ENCODE results near the gene VGLL4.

VGLL4 gene

DNA sequence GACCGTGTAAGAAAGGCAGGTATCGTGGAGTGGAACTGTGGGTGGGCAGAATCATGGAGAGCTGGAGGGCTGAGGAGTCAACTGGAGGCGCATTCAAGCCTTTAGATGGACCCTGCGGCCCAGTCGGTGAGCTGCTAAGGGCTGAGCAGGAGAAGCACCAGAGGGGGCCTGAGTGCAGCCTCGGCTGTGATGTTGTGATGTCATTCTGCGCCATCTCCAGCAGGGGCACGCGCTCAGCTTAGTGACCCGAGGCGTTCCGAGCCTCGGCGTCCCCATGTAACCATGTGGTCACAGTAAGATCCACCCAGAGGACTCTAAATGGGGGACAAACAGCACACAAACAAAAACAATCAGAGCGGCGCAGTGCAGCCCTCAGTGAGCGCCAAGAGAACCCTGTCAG lies 76.8 kb downstream of the VGLL4 start:
- ATAC-seq = no peak
- no peak for TF ChIP-seq ZFP3 (CRISPR knock-in tag; IDR thresholded peaks at IDR 0.05)
- TF ChIP-seq TCF4 (CRISPR knock-in tag; IDR thresholded peaks at IDR 0.05; ENCODE audit: borderline replicate concordance) = no peak
- no peak for TF ChIP-seq ZNF565 (CRISPR knock-in tag; conservative IDR thresholded peaks at IDR 0.05; ENCODE audit: low read depth)
- no peak for TF ChIP-seq OSR1 (CRISPR knock-in tag; IDR thresholded peaks at IDR 0.05)
- no peak for TF ChIP-seq GLIS3 (CRISPR knock-in tag; IDR thresholded peaks at IDR 0.05)
- TF ChIP-seq, protein P1, sequence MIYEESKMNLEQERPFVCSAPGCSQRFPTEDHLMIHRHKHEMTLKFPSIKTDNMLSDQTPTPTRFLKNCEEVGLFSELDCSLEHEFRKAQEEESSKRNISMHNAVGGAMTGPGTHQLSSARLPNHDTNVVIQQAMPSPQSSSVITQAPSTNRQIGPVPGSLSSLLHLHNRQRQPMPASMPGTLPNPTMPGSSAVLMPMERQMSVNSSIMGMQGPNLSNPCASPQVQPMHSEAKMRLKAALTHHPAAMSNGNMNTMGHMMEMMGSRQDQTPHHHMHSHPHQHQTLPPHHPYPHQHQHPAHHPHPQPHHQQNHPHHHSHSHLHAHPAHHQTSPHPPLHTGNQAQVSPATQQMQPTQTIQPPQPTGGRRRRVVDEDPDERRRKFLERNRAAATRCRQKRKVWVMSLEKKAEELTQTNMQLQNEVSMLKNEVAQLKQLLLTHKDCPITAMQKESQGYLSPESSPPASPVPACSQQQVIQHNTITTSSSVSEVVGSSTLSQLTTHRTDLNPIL (CRISPR knock-in tag; IDR thresholded peaks at IDR 0.05; ENCODE audit: low read depth) = no peak
- TF ChIP-seq, protein P2, sequence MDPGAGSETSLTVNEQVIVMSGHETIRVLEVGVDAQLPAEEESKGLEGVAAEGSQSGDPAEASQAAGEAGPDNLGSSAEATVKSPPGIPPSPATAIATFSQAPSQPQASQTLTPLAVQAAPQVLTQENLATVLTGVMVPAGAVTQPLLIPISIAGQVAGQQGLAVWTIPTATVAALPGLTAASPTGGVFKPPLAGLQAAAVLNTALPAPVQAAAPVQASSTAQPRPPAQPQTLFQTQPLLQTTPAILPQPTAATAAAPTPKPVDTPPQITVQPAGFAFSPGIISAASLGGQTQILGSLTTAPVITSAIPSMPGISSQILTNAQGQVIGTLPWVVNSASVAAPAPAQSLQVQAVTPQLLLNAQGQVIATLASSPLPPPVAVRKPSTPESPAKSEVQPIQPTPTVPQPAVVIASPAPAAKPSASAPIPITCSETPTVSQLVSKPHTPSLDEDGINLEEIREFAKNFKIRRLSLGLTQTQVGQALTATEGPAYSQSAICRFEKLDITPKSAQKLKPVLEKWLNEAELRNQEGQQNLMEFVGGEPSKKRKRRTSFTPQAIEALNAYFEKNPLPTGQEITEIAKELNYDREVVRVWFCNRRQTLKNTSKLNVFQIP (CRISPR knock-in tag; IDR thresholded peaks at IDR 0.05; ENCODE audit: borderline replicate concordance, low read depth) = no peak
- no peak for TF ChIP-seq RARB (CRISPR knock-in tag; IDR thresholded peaks at IDR 0.05)
- no peak for TF ChIP-seq ESRRG (CRISPR knock-in tag; IDR thresholded peaks at IDR 0.05)
- TF ChIP-seq, protein P3, sequence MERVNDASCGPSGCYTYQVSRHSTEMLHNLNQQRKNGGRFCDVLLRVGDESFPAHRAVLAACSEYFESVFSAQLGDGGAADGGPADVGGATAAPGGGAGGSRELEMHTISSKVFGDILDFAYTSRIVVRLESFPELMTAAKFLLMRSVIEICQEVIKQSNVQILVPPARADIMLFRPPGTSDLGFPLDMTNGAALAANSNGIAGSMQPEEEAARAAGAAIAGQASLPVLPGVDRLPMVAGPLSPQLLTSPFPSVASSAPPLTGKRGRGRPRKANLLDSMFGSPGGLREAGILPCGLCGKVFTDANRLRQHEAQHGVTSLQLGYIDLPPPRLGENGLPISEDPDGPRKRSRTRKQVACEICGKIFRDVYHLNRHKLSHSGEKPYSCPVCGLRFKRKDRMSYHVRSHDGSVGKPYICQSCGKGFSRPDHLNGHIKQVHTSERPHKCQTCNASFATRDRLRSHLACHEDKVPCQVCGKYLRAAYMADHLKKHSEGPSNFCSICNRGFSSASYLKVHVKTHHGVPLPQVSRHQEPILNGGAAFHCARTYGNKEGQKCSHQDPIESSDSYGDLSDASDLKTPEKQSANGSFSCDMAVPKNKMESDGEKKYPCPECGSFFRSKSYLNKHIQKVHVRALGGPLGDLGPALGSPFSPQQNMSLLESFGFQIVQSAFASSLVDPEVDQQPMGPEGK (CRISPR knock-in tag; IDR thresholded peaks at IDR 0.05; ENCODE audit: borderline replicate concordance) = no peak
- TF ChIP-seq ISL1 (CRISPR knock-in tag; IDR thresholded peaks at IDR 0.05) = no peak

DNA sequence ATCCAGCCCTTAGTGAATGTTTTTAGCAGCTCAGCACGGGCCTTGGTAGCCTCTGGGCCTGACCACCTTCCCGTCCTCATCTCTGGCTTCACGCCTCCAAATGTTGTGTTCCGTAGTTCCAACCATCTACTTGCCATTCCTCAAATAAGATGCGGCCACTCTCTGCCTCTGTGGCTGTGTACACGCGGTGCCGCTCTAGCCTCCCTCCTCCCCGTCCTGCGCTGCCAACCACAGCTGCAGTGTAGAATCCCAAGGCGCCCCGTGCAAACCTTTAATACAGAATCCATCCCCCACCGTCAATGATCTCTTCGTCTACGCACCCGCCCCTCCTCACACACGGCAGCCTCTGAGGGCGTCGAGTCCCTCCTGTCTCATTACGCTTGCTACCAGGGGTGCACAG lies 77.2 kb downstream of the VGLL4 start:
- no peak for ATAC-seq
- TF ChIP-seq ZNF565 (CRISPR knock-in tag; conservative IDR thresholded peaks at IDR 0.05; ENCODE audit: low read depth) (no peak), SNAI2 (CRISPR knock-in tag; IDR thresholded peaks at IDR 0.05) (no peak), TOX (CRISPR knock-in tag; IDR thresholded peaks at IDR 0.05; ENCODE audit: borderline replicate concordance) (no peak), ISL1 (CRISPR knock-in tag; IDR thresholded peaks at IDR 0.05) (no peak), ZNF8 (CRISPR knock-in tag; IDR thresholded peaks at IDR 0.05) (no peak), ZFP3 (CRISPR knock-in tag; IDR thresholded peaks at IDR 0.05) (no peak)
- TF ChIP-seq, protein P2 (CRISPR knock-in tag; IDR thresholded peaks at IDR 0.05; ENCODE audit: borderline replicate concordance, low read depth) = no peak
- TF ChIP-seq, protein P3 (CRISPR knock-in tag; IDR thresholded peaks at IDR 0.05; ENCODE audit: borderline replicate concordance) = no peak
- TF ChIP-seq, protein P4, sequence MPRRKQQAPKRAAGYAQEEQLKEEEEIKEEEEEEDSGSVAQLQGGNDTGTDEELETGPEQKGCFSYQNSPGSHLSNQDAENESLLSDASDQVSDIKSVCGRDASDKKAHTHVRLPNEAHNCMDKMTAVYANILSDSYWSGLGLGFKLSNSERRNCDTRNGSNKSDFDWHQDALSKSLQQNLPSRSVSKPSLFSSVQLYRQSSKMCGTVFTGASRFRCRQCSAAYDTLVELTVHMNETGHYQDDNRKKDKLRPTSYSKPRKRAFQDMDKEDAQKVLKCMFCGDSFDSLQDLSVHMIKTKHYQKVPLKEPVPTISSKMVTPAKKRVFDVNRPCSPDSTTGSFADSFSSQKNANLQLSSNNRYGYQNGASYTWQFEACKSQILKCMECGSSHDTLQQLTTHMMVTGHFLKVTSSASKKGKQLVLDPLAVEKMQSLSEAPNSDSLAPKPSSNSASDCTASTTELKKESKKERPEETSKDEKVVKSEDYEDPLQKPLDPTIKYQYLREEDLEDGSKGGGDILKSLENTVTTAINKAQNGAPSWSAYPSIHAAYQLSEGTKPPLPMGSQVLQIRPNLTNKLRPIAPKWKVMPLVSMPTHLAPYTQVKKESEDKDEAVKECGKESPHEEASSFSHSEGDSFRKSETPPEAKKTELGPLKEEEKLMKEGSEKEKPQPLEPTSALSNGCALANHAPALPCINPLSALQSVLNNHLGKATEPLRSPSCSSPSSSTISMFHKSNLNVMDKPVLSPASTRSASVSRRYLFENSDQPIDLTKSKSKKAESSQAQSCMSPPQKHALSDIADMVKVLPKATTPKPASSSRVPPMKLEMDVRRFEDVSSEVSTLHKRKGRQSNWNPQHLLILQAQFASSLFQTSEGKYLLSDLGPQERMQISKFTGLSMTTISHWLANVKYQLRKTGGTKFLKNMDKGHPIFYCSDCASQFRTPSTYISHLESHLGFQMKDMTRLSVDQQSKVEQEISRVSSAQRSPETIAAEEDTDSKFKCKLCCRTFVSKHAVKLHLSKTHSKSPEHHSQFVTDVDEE (CRISPR knock-in tag; IDR thresholded peaks at IDR 0.05) = no peak

DNA sequence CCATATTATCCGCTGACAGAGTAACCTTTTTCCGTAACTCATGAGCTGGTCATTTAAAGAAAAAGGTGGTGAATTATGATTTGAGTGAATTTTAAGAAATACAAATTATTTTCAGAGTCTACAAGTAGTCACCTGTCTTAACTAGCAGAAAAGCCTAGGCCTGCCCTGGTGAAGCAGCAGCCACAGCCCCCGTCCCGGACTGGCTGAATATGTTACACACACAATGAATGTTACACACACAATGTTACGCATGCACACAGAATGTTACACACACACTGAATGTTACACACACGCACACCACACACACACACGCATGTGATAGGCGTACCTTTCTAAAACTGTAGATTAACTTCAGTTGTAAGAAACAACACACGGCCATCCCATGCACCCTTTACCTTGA lies 77.8 kb downstream of the VGLL4 start:
- no peak for ATAC-seq
- TF ChIP-seq BACH2 (CRISPR knock-in tag; IDR thresholded peaks at IDR 0.05; ENCODE audit: borderline replicate concordance) (no peak), GLIS3 (CRISPR knock-in tag; IDR thresholded peaks at IDR 0.05) (no peak), TCF4 (CRISPR knock-in tag; IDR thresholded peaks at IDR 0.05; ENCODE audit: borderline replicate concordance) (no peak), ARNTL (CRISPR knock-in tag; IDR thresholded peaks at IDR 0.05; ENCODE audit: borderline replicate concordance, low read depth) (no peak), RARB (CRISPR knock-in tag; IDR thresholded peaks at IDR 0.05) (no peak)
- TF ChIP-seq, protein P1 (CRISPR knock-in tag; IDR thresholded peaks at IDR 0.05; ENCODE audit: low read depth) = no peak
- TF ChIP-seq, protein P5, sequence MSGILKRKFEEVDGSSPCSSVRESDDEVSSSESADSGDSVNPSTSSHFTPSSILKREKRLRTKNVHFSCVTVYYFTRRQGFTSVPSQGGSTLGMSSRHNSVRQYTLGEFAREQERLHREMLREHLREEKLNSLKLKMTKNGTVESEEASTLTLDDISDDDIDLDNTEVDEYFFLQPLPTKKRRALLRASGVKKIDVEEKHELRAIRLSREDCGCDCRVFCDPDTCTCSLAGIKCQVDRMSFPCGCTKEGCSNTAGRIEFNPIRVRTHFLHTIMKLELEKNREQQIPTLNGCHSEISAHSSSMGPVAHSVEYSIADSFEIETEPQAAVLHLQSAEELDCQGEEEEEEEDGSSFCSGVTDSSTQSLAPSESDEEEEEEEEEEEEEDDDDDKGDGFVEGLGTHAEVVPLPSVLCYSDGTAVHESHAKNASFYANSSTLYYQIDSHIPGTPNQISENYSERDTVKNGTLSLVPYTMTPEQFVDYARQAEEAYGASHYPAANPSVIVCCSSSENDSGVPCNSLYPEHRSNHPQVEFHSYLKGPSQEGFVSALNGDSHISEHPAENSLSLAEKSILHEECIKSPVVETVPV (CRISPR knock-in tag; IDR thresholded peaks at IDR 0.05) = no peak
- TF ChIP-seq, protein P3 (CRISPR knock-in tag; IDR thresholded peaks at IDR 0.05; ENCODE audit: borderline replicate concordance) = no peak

Measured in SK-N-SH treated with all-trans-retinoic acid at 6 μM for 48 hours (cell line).